COLO829 (cell line): Measurements from ENCODE around the gene NPTXR.

ENCODE experiments used
- DNase-seq: peaks from one replicate; pipeline ENCODE4 v3.0.0; 2012; ENCODE audit warnings: low spot score

Gene NPTXR

DNA sequence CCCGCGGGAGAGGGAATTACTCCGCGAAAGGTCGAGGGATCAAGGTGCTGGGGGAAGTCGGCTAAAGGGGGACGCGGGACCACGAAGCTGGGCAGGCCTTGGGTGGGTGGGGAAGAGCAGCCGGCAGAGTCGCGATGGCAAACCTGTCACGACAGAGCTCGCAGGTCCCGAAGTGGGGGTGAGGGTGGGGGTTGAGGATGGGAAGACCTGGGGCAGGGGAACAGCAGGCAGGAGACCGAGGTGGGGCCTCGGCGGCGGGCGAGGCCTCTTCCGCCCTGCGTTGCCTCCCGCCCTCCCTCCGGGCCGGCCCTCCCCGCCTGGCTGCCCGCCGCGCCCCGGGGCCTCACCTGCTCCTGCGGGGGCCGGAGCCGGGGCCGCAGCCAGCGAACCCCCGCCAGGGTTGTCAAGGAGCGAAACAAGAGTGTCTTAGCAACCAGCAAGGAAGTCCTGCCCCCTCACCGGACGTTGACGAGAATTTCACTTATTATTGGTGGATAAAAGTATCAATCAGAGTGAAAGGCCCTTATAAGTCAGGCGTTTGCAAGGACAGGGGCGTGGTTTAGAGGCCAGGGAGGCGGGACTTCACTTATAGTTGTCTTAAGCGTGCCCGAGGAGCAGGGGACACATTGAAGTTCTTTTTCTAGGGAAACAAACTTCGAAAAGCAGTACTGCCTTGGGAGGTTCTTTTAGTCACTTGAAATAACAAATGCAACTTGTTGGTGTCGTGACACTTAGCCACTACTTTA lies 49.9 kb downstream of the NPTXR start, which contains the start of gene DNAL4:
DNAL4 (minus strand) TSS at position 423 of the 746 bp plus-strand sequence. CDS start 11,412 bp downstream, outside the sequence.
- DNase-seq: peak; percentile 95

DNA sequence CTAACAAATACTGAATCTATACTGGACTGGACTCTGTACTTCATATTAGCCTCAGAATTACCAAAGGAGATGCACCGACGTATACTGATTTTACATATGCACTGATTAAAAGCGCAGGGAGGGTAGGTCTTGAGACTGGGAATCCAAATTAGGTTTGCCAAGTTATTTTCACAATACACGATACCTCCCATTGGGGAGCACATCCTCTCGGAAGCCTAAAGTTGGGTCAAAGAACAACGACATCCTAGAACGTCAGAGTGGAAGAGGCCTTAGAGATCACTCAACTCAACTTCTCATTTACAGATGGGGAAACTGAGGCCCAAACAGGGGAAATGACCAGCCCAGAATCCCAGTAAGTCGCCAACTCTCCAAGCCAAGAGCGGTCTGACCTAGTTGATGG lies 50.5 kb downstream of the NPTXR start:
- DNase-seq: no peak

DNA sequence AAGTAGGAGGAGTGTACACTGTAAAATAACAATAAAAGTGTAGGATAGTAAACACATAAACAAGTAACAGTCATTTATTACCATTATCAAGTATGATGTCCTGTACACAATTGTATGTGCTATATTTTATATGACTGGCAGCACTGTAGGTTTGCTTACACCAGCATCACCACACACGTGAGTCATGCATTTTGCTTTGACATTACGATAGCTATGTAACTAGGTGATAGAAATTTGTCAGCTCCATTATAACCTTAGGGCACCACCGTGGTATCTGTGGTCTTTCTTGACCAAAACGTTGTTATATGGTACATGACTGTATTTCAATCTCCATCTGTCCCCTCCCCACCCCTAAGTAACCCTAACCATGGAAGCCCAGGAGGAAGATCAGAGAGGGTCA lies 51.0 kb downstream of the NPTXR start:
- DNase-seq: no peak

DNA sequence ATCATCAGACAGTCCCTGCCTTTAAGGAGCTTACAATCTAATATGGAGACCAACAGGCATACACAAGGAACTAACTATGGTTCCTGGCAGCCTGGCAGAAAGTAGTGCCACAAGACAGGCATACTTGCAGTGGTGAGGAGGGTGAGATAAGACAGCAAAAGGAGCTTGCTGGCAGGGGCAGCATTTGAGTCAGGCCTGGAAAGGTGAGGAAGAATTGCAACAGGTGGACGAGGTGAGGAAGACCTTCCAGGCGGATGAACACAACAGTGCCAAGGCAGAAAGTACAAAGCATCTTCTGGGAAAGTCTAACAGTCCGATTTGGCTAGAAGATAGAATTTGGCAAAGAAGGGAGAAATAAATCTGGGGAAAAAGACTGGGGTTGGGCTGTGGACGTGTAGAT lies 54.2 kb downstream of the NPTXR start:
- no peak for DNase-seq

DNA sequence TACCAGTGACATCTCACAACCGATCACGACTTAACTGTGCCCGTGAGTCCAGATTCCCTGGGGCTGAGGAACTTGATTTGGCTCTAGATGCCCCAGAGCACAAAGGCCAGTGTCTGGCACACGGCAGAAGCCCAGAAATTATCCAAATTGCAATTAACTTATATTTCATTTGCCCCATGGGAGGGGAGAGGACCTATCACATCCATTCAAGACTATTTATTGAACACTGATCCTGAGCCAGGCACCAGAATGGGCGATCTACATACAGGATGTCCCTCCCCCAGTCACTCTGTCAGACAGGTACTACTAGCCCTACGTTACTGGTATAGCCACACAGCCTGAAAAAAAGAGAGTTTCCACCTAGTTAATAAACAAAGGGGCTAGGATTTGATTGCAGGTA lies 55.0 kb downstream of the NPTXR start:
- no peak for DNase-seq

DNA sequence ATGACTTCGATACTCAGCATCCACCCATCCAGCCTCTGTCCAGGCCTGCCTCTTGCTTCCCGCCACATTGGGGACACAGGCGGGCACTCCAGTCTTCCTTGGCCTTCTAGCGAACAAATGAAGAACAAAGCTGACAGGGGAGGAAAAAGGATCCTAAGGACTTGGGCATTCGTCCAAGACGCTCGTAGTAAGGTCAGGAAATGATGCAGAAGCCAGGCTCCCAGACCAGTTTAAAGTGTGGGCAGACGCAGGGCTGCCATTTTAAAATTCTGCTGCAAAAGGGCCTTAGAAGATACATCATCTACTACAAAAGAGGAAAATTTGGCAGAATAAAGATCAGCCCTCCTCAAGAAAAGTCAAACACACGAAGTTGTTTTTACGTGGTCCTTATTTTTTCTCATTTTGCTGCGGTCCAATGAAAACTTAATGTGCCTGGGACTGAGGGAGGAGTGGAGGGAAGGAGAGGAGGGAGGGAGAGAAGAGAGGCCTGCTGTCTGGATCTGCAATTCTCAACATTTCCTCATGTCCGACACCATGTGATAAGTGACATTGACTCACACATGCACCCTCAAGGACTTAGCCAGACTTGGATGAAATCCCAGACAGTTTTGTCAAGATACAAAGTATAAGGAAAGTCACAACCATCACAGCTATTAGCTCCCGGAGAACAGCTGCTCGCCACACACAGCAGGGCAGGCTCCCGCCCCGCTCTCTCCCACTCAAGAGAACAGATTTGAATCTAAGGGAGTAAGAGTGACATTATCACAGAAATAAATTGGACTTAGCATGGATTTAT lies 55.6 kb downstream of the NPTXR start:
- DNase-seq: peak; percentile 82

DNA sequence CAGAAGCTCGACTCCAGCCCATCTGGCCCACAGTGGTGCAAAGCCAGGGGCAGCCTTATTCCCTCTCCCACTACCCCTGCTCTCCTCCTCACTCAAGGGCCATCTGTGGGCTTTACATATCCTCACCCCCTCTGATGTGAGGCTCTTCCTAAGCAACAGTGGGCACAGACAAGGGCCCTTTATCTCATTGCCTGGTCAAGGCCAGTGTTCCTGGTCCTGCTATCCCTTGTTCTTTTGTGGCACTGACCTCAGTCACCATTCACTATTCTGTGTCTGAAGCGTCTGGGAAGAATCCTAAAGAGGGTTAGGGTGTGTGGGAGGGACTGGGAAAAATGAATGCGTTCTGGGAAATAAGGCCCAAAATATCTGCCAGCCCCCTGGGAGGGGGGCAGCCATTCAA lies 57.2 kb downstream of the NPTXR start:
- no peak for DNase-seq

DNA sequence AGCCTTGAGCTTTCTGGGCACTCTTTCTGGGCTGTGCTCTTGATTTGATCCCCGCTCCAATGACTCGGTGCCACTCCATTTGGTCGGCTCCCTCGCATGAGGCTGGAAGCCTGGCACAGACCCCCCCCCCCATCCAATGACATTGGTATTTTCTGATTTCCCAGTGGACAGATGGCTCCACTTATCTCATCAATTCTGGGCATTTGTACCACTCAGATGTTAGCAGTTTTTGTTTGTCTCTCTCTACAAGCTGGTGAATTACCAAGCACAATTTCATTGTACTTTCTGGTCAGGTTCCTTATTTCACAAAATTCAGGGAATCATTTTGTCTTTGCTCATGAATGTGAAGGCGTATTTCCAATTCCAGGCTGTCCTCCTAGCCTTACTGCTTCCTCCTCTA lies 59.0 kb downstream of the NPTXR start:
- no peak for DNase-seq

DNA sequence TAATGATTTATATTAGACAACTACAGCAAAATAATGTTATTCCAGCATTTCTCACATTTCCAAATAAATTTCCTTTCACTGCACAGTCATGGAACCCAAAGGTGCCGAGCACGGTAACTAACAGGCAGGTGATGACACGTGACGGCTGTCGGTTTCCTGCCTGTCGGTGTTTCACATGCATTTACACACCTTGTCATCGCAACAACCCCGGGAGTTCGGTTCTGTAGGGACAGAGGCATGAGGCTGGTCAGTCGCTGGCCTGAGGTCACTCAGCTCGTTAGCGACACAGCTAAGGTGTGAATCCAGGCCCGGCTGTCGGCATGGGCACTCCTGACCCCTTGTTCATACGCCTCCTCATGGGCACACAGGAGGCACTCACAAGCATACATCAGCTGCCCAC lies 59.8 kb downstream of the NPTXR start:
- no peak for DNase-seq

DNA sequence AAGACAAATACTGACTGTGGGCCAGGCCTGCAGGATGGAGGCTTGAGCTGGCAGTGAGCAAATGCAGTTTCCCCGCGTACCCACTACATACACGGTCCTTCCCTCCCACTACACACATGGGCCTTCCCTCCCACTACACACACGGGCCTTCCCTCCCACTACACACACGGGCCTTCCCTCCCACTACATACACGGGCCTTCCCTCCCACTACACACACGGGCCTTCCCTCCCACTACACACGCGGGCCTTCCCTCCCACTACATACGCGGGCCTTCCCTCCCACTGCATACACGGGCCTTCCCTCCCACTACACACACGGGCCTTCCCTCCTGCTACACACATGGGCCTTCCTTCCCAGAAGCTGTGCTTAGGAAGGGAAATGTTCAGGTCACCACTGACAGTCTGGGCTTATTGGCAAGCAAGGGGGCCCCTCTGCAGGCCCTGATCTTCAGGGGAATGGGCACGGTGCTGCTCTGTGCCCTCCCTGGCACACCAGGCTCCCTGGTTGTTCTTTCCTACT lies 60.7 kb downstream of the NPTXR start:
- DNase-seq: no peak

DNA sequence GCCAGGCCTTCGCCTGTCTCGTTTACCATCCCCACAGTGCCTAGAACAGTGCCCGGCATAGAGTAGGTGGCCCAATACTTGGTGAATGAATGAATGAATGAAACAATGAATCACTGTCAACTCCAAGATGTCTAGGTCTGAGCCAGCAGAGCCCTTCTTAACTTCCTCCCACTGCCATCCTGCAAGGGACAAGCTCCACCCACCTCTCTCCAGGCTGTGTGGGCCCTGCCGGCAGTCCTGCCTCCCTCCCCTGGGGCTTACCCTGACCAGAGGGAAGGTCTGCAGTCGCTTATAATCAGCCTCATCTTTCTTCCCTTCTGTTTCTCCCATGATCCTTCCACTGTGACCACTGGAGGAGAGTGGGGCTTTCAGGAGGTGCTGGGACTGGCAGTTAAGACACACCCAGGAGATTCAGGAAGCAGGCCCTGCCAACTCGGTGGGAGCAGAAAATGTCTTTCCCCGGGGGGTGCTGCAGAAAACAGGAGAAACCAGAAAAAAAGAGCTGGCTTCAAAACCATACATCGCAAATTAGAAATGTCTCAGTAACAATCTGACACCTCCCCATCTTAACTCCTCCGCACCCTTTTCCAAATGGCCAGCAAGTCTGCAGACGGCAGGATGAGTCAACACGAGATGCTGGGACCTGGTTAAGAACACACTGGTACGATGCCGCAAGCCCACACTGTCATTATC lies 61.3 kb downstream of the NPTXR start:
- no peak for DNase-seq

DNA sequence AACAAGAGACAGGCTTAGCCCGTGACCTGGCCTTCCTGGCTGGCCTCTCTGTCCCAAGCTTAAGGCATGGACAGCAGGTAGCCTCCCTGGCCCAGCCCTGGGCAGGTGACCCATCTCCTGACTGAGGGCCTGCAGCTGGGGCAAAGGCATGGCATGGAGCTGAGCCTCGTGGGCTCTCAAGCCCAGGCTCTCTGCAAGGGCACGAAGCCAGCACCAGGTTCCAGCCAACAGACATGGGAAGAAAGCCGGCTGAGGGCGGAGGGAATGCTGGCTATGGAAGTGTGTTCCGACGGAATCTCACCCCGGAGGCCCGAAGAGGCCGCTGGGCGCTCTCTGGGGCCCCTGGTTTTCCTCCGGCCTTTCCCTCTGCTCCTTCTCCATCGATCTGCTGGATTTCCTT lies 62.8 kb downstream of the NPTXR start:
- DNase-seq: no peak

DNA sequence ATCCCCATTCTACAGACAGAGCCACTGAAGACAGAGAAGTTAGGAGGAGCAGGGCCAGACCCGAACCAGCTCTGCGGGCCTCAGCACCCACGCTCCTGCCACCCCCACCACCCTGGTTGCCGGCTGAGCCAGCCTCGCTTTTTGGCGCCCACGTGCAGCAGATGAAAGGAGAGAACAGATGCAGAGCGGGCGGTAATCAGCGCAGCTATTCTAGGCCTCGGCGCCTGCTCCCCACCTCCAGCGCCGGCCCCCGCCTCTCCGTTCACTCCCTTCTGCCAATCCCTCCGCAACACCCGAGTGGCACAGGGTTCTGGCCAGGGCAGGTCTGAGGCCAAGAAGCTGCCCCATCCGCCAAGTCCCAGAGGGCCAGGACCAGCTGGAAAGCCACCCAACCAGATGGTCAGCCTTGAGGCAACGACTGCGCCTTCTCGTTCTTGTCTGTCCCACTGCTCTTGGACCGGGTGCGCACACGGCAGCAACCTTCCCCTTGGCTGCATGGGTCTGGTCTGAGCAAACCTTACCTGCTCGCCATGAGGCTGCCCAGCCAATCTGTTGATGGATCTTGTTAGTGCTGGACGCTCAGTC lies 66.6 kb downstream of the NPTXR start:
- DNase-seq: no peak

DNA sequence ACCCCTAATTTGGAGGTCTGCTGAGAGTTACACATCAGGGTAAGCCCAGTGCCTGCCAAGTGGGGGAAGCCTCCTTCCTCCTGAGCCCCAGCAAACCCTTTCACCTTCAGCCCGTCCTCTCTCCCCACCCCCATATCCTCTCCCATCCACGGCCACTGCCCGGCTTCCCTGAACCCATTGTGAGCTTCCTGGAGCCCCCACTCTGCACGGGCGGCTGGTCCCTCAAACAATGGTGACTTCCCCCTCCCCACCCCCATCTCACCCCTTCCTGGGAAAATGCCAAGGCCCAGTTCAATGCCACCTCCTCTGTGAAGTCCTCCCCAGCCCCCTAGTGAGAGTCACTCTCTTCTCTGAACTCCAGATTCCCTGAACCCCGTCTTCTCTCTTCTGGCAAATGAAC lies 67.7 kb downstream of the NPTXR start:
- no peak for DNase-seq

DNA sequence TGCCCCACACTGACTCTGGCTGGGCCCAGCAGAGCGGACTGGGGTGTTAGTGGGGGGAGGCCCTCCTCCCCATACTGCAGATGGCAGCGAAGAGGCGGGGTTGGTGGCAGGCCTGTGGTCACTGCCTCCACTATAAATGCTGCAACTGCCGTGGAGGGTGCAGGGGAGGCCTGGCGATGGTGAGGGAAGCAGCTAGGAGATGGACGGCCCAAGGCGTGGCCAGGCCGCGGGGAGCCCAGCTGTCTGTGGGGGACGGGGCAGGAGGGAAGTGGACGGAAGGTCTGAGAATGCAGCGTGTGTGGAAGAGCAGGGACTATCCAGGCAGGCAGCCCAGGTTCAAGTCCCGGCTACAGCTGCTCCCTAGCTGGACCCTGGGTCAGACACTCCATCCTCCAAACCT lies 68.2 kb downstream of the NPTXR start:
- no peak for DNase-seq

DNA sequence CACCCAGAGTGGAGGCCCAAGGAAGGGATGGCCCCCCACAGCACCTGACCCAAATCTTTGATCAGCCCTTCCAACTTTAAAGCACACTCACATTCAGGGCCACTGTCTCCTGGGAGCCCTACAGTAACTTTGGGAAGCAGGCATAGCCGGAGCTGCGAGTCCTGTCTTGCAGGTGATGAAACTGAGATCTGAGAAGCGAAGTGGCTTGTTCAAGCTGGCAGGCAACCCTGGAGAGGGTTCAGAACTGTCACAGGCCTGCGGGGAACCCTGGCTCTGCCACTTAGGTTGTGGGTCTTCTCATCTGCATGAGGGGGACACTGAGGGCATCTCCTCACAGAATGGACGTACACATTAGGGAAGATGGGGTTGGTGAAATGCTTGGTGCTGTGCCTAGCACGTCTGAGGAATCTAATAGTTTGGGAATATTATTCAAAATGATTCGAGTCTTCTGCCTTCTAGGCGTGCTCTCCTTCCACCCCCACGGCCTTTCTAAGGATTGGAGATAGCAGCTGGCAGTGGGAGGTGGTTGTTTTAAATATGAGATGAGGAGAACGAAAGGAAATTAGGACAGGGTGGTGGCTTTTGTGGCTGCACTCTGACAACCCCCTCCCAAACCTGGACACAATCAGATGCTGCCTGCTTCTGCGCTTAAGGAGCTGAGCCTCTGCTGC lies 69.2 kb downstream of the NPTXR start:
- DNase-seq: no peak

DNA sequence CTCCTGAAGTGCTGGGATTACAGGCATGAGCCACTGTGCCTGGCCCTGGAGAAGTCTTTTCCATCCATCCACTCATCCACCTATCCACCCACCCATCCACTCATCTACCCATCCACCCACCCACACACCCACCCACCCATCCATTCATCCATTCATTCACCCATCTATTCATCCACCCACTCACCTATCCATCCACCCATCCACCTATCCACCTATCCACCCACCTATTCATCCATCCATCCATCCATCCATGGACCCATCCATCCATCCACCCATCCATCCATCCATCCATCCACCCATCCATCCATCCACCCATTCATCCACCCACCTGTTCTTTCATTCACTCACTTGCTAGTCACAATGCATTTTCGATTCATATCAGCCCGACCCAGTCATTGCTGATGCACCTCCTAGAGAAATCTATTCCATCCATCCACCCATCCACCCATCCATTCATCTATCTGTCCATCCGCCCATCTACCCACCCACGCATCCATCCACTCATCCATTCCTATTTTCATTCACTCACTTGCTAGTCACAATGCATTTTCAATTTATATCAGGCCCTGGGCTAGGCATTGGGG lies 70.4 kb downstream of the NPTXR start:
- DNase-seq: no peak

DNA sequence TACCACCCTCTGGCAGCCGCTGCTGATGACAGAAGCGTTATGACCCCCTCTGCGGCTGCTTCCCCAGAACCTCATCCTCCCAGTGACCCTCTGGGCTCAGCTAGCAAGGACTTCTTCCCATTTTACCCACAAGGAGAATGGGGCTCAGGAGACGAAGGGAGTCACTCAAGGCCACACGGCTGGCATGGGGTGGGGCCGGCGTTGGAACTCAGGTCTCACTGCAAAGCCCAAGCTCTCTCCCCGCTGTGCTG lies 71.3 kb downstream of the NPTXR start:
- no peak for DNase-seq

DNA sequence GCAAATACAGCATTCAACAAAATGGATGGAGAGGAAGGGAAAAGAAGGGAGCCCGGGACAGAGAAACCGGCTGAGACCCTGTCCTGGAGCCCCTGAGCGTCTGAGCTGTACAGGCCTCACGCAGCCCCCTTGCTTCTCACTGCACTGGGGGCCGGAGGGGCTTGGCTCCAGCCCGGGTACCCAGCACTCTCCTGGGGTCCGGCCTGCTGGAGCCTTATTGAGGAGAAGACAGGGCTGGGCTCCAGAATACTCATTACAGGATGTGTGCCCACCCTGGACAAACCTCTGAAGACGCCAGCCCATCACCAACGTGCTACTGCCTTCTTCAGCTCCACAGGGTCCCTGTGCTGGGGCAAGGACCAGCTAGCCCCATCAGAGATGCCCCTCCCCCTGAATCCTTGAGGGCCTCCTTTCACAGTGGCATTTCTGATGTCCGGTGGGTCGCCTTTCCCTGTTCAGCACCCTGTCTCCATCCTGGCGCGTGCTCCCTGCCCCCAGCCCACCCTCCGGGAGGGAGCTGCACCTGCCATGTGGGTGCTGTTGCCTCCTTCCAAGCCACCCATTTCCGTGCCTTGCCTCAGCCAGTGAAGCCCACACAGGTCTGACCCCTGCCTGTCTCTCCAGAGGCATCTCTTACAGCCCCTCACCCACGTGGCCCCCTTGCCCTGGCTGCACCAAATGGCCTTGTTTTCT lies 73.4 kb downstream of the NPTXR start:
- DNase-seq: no peak
